Dendritic cell treated with granulocyte-macrophage colony-stimulating factor and Interleukin-4, amounts not matched to agents 40 ng/mL and 50 ng/mL, for 4 days (primary cell): ENCODE data around the gene FNDC11.

Experiments
- H3K27ac Mint-ChIP-seq: one replicate; pipeline ENCODE4 v1.8.0; 2022; ENCODE audit warnings: mild to moderate bottlenecking, mixed read lengths
- H3K27me3 Mint-ChIP-seq: one replicate; pipeline ENCODE4 v1.8.0; 2022; ENCODE audit warnings: mild to moderate bottlenecking, mixed read lengths
- H3K36me3 Mint-ChIP-seq: one replicate; pipeline ENCODE4 v1.8.0; 2022; ENCODE audit warnings: low read depth, mixed read lengths
- H3K4me1 Mint-ChIP-seq: one replicate; pipeline ENCODE4 v1.8.0; 2022; ENCODE audit warnings: low read depth, mixed read lengths
- H3K4me3 Mint-ChIP-seq: one replicate; pipeline ENCODE4 v1.8.0; 2022; ENCODE audit warnings: mild to moderate bottlenecking, moderate library complexity, mixed read lengths
- H3K9me3 Mint-ChIP-seq: one replicate; pipeline ENCODE4 v1.8.0; 2022; ENCODE audit warnings: mixed read lengths
- intact Hi-C: fragments of 100-400 bp; cut with micrococcal nuclease; formaldehyde crosslinking; loops from one replicate; pipeline ENCODE4 v1.15.0; 2022

FNDC11 gene

GRCh38 chr20:63531686-63532448 lies 22.1 kb upstream of the FNDC11 start:
- intact Hi-C loops: loop anchor here (10.0 kb wide), 1 partner anchor 323 kb away; no protein-coding TSS in a partner anchor
- H3K27ac Mint-ChIP-seq: no peak overlapping the region
- peaks cover 24% of the 10 kb centered on the region for H3K36me3 Mint-ChIP-seq
- peaks cover 32% of the 10 kb centered on the region for H3K27me3 Mint-ChIP-seq
- H3K9me3 Mint-ChIP-seq: no peaks in the 10 kb centered on the region
- H3K4me1 Mint-ChIP-seq: peaks cover 14% of the 10 kb centered on the region
- no peak overlapping the region for H3K4me3 Mint-ChIP-seq

DNA sequence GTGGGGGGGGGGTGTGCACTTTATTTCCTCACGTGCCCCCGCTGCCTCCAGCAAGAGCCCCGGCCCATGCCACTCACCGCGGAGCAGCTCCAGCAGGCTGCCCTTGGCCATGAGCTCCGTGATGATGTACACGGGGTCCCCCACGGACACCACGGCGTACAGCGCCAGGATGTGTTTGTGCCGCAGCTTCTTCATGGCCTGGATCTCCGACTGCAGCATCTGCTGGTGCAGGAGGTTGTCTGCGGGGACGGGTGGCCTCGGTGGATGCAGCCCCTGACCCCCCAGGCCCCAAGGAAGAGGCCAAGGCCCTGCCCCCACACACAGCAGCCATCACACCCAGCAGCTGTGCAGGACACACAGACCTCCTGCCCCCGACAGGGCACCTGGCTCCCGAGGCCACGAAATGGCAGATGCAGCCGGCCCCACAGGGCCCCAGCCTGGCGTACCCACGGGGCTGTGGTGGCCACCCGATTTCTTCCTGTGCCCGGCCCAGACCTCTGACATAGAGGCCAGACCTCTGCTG lies 21.4 kb upstream of the FNDC11 start:
- Mint-ChIP-seq H3K4me3 (no peak overlapping the region), H3K4me1 (peaks cover 20% of the 10 kb centered on the region), H3K36me3 (peaks cover 19% of the 10 kb centered on the region), H3K27ac (no peak overlapping the region), H3K9me3 (no peaks in the 10 kb centered on the region), H3K27me3 (peaks cover 28% of the 10 kb centered on the region)
- intact Hi-C loops: loop anchor here (10.0 kb wide), 1 partner anchor 322 kb away; no protein-coding TSS in a partner anchor

DNA sequence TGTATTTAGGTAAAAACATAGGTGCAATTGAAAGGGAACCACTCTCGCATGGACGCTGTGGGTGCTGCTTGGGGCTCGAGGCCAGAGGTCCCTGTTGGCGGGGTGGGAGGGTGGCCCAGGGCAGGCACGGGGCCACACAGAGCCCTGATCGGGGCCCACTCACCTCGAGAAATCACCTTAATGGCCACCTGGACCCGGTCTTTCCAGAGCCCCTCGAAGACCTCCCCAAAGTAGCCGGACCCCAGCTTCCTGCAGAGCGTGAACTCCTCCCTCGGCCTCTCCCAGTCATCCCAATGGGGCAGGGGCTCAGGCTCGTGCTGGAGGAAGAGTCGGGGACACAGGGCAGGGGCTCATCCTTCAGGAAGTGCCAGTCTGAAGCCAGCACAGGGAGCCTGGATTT lies 20.6 kb upstream of the FNDC11 start:
- Mint-ChIP-seq H3K4me1 (peaks cover 27% of the 10 kb centered on the region), H3K4me3 (no peak overlapping the region), H3K36me3 (peaks cover 19% of the 10 kb centered on the region), H3K9me3 (no peaks in the 10 kb centered on the region), H3K27ac (no peak overlapping the region), H3K27me3 (peaks cover 28% of the 10 kb centered on the region)
- intact Hi-C loops: loop anchor here (10.0 kb wide), 1 partner anchor 321 kb away; no protein-coding TSS in a partner anchor

DNA sequence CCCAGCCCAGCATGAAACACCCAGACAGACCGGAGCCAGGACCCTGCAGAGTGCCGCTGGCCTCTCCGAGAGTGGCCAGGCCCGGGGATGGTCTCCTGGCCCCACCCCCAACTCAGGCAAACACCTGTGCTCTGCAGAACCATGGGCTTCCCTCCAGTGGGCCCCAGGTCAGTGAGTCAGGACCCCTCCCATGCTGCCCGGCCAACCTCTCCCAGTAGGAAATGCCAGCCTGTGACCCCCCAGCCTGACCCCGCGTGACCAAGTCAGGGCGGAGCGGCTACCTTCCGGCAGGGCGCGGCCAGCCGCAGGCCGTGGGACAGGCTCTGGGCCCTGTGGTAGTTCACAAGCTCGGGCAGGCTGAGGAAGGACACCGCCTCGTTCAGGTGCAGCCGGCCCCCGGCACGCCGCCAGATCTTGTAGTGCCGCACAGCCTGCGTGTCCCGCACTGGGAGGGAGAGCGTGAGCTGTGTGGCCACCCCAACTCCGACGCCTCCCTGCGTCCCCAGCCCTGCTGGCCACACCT lies 20.0 kb upstream of the FNDC11 start:
- H3K4me1 Mint-ChIP-seq: peaks cover 27% of the 10 kb centered on the region
- H3K36me3 Mint-ChIP-seq: peaks cover 15% of the 10 kb centered on the region
- intact Hi-C loops: loop anchor here (10.0 kb wide), 1 partner anchor 321 kb away; no protein-coding TSS in a partner anchor
- no peak overlapping the region for H3K27ac Mint-ChIP-seq
- H3K9me3 Mint-ChIP-seq: no peaks in the 10 kb centered on the region
- H3K27me3 Mint-ChIP-seq: peaks cover 24% of the 10 kb centered on the region
- no peak overlapping the region for H3K4me3 Mint-ChIP-seq

- intact Hi-C loops: loop anchor here (10.0 kb wide), 1 partner anchor 320 kb away; no protein-coding TSS in a partner anchor
- Mint-ChIP-seq H3K4me1 (peaks cover 27% of the 10 kb centered on the region), H3K9me3 (no peaks in the 10 kb centered on the region)
Measured at GRCh38 chr20:63534427-63534830, 19.5 kb upstream of the FNDC11 start.

DNA sequence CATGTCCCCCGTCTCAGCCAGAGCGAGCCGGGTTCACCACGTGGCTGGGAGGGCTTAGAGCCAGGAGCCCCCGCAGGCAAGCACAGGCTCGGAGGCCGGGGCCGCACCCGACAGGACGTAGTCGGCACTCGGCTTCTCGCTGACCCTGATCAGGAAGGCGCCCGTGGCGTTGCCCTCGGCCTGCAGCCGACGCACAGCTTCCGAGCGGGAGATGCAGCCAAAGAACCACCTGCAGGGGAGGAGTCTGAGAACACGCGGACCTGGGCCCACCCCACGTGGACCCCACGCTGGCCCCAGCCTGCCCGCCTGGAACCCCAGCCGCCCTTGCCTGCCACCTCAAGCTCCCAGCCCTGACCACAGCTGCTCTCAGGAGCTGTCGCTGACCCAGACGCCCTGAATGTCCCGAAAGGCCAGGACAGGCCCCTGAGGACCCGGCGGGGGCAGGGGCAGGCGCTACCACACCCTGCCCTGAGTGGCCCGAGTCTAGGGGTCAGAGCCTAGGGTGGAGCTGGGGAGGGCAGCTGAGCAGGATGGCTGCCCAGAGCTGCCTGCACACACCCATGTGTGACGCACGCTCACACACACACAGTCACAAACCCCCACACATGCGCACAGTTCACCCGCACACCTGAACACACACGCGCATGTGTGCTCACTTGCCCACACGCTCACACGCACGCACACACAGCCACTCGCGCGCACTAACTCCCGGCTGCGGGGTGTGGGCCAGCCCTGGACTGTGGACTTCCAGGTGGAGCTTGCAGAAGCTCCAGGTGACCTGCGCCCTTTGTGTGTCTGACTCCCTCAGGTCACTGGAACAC lies 18.9 kb upstream of the FNDC11 start:
- Mint-ChIP-seq H3K27me3 (peaks cover 28% of the 10 kb centered on the region), H3K4me3 (no peak overlapping the region), H3K4me1 (peaks cover 27% of the 10 kb centered on the region), H3K9me3 (no peaks in the 10 kb centered on the region), H3K36me3 (peaks cover 11% of the 10 kb centered on the region), H3K27ac (peak overlapping the region; percentile 26)
- intact Hi-C loops: loop anchor here (5.0 to 10.0 kb wide), 5 partner anchors 92 to 437 kb away; partner anchors contain the start of genes DNAJC5, GMEB2 and UCKL1

More at GRCh38 chr20:63534427-63534830, 19.5 kb upstream of the FNDC11 start:
- H3K27me3 Mint-ChIP-seq: peaks cover 27% of the 10 kb centered on the region
- no peak overlapping the region for H3K27ac Mint-ChIP-seq
- H3K4me3 Mint-ChIP-seq: no peak overlapping the region
- peaks cover 11% of the 10 kb centered on the region for H3K36me3 Mint-ChIP-seq

DNA sequence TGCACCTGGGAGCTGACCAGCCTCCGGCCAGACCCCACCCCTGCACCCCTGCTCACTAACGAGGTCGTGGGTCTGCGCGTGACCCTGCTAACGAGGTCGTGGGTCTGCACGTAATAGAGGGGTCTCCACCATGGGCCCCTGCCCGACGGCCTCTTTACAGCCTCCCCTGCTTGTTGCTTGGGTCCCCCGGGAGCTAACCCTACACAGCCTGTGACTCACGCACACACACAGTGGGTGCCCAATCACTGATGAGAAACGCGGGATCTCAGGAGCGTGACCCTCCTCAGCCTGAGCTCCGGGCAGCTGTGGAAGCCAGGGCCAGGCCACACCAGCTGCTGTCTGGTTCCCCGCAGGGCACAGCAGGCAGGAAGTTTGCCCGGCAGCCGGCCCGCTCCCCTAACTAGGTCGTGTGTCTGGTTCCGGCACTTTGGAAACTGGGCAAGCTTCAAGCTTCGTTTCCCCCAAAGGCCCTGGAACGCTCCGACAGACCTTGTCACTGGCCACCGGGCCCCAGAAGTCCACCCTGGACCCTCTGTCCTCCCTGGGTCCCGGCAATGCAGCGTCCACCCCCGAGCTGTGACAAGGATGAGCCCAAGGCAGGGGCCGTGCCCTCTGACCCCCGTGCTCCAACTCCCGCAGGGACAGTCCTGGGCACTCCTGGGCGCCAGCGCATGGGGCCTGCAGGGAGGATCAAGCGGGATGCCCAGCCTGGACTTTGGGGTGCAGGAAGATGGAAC lies 17.6 kb upstream of the FNDC11 start:
- H3K27me3 Mint-ChIP-seq: peaks cover 32% of the 10 kb centered on the region
- H3K27ac Mint-ChIP-seq: peak overlapping the region; percentile 94
- peaks cover 27% of the 10 kb centered on the region for H3K4me1 Mint-ChIP-seq
- H3K9me3 Mint-ChIP-seq: no peaks in the 10 kb centered on the region
- peaks cover 11% of the 10 kb centered on the region for H3K36me3 Mint-ChIP-seq
- H3K4me3 Mint-ChIP-seq: peak overlapping the region; percentile 83
- intact Hi-C loops: loop anchor here (2.0 to 10.0 kb wide), 6 partner anchors 16 to 436 kb away; partner anchors contain the start of genes DNAJC5, GMEB2, PPDPF and UCKL1

DNA sequence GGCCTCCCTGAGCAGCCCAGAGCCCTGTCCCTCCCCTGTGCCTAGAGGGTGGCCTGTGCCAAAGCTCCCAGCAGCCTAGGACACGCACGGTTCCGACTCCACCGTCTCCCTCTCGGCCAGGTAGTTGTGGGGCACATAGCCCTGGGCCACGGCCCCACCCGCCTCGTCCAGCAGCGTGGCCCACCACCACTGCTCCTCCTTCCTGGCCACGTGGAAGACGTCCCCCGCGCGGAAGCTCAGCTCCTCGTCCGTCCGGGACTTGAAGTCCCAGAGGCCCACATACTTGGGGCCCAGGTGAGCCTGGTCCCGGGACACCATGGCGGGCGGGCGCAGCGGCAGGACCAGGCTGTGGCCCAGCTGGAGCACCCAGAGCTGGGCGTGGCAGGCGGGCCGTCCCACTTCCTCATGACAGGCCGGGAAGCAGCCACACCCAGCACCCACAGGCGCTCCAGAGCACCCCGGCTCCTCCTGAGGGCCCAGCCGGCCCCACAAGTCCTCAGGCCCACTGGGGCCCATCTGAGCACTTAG lies 16.9 kb upstream of the FNDC11 start, which contains the start of gene PTK6:
Gene PTK6, minus strand, starts transcription at position 380 of the 528 bp plus-strand sequence. Its CDS starts 62 bp downstream, at position 318.
- Mint-ChIP-seq H3K4me3 (peak within 1 kb of the TSS; percentile 83), H3K9me3 (no peaks in the 10 kb centered on the region), H3K4me1 (peaks cover 27% of the 10 kb centered on the region), H3K27me3 (peaks cover 37% of the 10 kb centered on the region), H3K27ac (peak within 1 kb of the TSS; percentile 94), H3K36me3 (peaks cover 8% of the 10 kb centered on the region)
- intact Hi-C loops: loop anchor here (1.0 to 10.0 kb wide), 7 partner anchors 16 to 435 kb away; partner anchors contain the start of genes DNAJC5, GMEB2, PPDPF and UCKL1

GRCh38 chr20:63537525-63538203 lies 16.3 kb upstream of the FNDC11 start:
- Mint-ChIP-seq H3K9me3 (no peaks in the 10 kb centered on the region), H3K27ac (peak overlapping the region; percentile 94), H3K27me3 (peaks cover 40% of the 10 kb centered on the region), H3K4me1 (peaks cover 27% of the 10 kb centered on the region), H3K36me3 (peaks cover 4% of the 10 kb centered on the region), H3K4me3 (peak overlapping the region; percentile 83)
- intact Hi-C loops: loop anchor here (1.0 to 10.0 kb wide), 9 partner anchors 17 to 435 kb away; partner anchors contain the start of genes DNAJC5, GMEB2, PPDPF and UCKL1

DNA sequence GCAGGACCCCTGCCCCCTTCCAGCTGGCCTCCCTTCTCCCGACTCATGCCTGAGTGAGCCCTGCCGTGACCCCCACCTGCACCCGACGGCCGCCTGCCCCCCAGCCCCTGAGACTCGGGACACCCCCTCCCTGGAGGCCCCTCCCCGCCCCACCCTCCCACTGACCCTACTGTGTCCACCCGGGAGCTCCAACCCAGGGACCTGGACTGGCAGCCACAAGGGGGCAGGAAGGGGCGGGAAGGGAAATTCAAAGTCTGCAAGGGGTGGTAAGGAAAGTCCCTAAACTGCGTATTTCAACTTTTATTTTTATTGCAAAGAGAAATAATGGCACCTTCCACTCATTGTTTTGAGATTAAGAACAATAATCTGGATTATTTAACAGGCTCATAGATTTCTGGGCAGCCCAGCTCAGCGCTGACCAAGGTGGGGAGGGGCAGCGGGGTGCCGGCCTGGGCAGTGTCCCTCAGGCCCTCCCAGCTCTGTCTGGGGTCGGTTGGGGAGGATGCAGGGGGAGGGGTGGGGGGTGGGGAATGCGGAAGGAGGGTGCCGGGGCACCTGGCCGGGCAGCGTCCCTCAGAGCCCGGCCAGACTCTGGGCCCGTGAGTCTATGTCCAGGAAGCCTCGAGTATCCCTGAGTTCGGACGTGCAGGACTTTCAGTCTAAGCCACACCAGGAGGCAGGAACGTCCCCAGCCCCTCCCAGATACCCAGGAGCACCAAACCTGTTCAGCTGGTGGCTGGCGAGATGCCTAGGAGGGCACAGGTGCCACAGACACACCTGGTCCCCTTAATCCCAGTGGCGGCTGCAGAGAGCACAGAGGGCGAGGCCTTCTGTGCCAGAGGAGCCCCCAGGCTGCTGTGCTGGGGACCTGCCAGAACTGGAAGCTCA lies 15.5 kb upstream of the FNDC11 start:
- peak overlapping the region; percentile 83 for H3K4me3 Mint-ChIP-seq
- peaks cover 44% of the 10 kb centered on the region for H3K27me3 Mint-ChIP-seq
- H3K9me3 Mint-ChIP-seq: no peaks in the 10 kb centered on the region
- peak overlapping the region; percentile 94 for H3K27ac Mint-ChIP-seq
- peaks cover 27% of the 10 kb centered on the region for H3K4me1 Mint-ChIP-seq
- intact Hi-C loops: loop anchor here (2.0 to 10.0 kb wide), 7 partner anchors 89 to 434 kb away; partner anchors contain the start of genes DNAJC5, GMEB2 and UCKL1
- H3K36me3 Mint-ChIP-seq: peaks cover 4% of the 10 kb centered on the region

DNA sequence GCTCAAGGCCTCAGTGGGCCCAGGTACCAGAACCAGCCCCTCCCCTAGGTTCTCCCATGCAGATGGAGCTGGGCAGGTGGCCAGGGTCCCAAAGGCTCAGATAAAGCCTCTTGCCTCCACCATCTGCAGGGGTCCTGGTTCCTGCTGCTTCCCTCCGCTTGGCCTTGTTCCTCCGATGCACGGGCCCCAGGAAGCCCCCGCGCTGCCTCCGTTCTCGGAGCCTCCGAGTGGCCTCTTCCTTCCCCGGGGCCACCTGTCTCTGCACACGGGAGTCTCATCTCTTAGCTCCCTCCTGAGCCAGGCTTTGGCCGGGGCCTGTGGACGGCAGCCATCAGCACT lies 14.9 kb upstream of the FNDC11 start:
- Mint-ChIP-seq H3K27ac (no peak overlapping the region), H3K36me3 (peaks cover 4% of the 10 kb centered on the region), H3K4me3 (no peak overlapping the region), H3K9me3 (no peaks in the 10 kb centered on the region), H3K27me3 (peaks cover 49% of the 10 kb centered on the region), H3K4me1 (peaks cover 27% of the 10 kb centered on the region)
- intact Hi-C loops: loop anchor here (2.0 to 10.0 kb wide), 7 partner anchors 88 to 433 kb away; partner anchors contain the start of genes DNAJC5, GMEB2 and UCKL1
